DND-41 (cell line): ENCODE results near the gene XAB2.
A peak's percentile ranks its signal among the peaks of the same experiment; 100 is the strongest.

Experiments
- ATAC-seq: fragments of 200-7000 bp; cut with Tn5 transposase; 3 replicates; pipeline ENCODE4 v1.9.1; 2021; ENCODE audit warnings: low read depth; ENCODE audit not compliant: insufficient read depth
- DNase-seq: peaks from one replicate; pipeline ENCODE4 v3.0.0-alpha.2; 2020
- H2AFZ ChIP-seq: 2 replicates; pipeline ENCODE4 v1.6.0; 2012; ENCODE audit warnings: low read depth, low read length
- H3K27ac ChIP-seq: 2 replicates; pipeline ENCODE4 v1.5.1; 2012; ENCODE audit warnings: low read length, inconsistent platforms
- H3K27me3 ChIP-seq: fragments of 200-600 bp; sonication (generic); 2 replicates; pipeline ENCODE4 v1.6.0; 2012; ENCODE audit warnings: low read length, mild to moderate bottlenecking, inconsistent platforms; ENCODE audit not compliant: insufficient read depth, poor library complexity
- H3K36me3 ChIP-seq: 2 replicates; pipeline ENCODE4 v1.5.1; 2012; ENCODE audit warnings: low read length, inconsistent platforms; ENCODE audit not compliant: insufficient read depth
- H3K4me1 ChIP-seq: 2 replicates; pipeline ENCODE4 v1.5.1; 2012; ENCODE audit warnings: mild to moderate bottlenecking, low read length; ENCODE audit not compliant: insufficient read depth
- H3K4me2 ChIP-seq: 2 replicates; pipeline ENCODE4 v1.6.0; 2012; ENCODE audit warnings: mild to moderate bottlenecking, moderate library complexity, low read length, inconsistent platforms; ENCODE audit not compliant: insufficient read depth
- H3K4me3 ChIP-seq, 2 experiments: fragments of 200-600 bp in 1 of 2; shearing (Covaris generic) in 1 of 2; 2 replicates each; pipeline ENCODE4 v1.5.1; 2012 to 2016; ENCODE audit warnings: inconsistent platforms in 2 of 2, low read length in 2 of 2, mild to moderate bottlenecking in 2 of 2, low read depth in 1 of 2, moderate library complexity in 1 of 2
- H3K79me2 ChIP-seq: 2 replicates; pipeline ENCODE4 v1.6.0; 2012; ENCODE audit warnings: low read length, inconsistent platforms; ENCODE audit not compliant: insufficient read depth
- H3K9ac ChIP-seq: 2 replicates; pipeline ENCODE4 v1.6.0; 2012; ENCODE audit warnings: low read depth, mild to moderate bottlenecking, inconsistent platforms, low read length, moderate library complexity
- H3K9me3 ChIP-seq: 2 replicates; pipeline ENCODE4 v1.5.1; 2012; ENCODE audit warnings: low read length, moderate library complexity, mild to moderate bottlenecking, inconsistent platforms; ENCODE audit not compliant: insufficient read depth, severe bottlenecking
- H4K20me1 ChIP-seq: 2 replicates; pipeline ENCODE4 v1.6.0; 2012; ENCODE audit warnings: low read length; ENCODE audit not compliant: insufficient read depth
- CTCF ChIP-seq: IDR thresholded peaks from 2 replicates; pipeline ENCODE4 v1.5.1; 2012; ENCODE audit warnings: borderline replicate concordance, low read length, moderate library complexity, mild to moderate bottlenecking; ENCODE audit not compliant: poor library complexity, severe bottlenecking; ENCODE audit errors: extremely low read depth
- EZH2 ChIP-seq: IDR thresholded peaks from 3 replicates; pipeline ENCODE4 v1.6.1; 2012; ENCODE audit warnings: borderline replicate concordance, low read depth, mild to moderate bottlenecking, moderate library complexity, low read length, inconsistent platforms; ENCODE audit not compliant: severe bottlenecking

XAB2 gene

GRCh38 chr19:7676376-7676775 is 47.0 kb upstream of the XAB2 start:
- ATAC-seq (no peak), DNase-seq (no peak)
- Histone ChIP-seq H3K79me2 (peaks cover 7% of the 10 kb centered on the region), H3K27me3 (no peaks in the 10 kb centered on the region), H4K20me1 (no peaks in the 10 kb centered on the region), H3K9me3 (no peaks in the 10 kb centered on the region), H2AFZ (no peak overlapping the region), H3K4me1 (peaks cover 29% of the 10 kb centered on the region), H3K27ac (no peak overlapping the region), H3K9ac (no peak overlapping the region), H3K36me3 (no peaks in the 10 kb centered on the region; the same call in 1 of the 2 replicates), H3K4me2 (no peak overlapping the region), H3K4me3 (no peak overlapping the region)
- TF ChIP-seq CTCF (no peak), EZH2 (no peak)

DNA sequence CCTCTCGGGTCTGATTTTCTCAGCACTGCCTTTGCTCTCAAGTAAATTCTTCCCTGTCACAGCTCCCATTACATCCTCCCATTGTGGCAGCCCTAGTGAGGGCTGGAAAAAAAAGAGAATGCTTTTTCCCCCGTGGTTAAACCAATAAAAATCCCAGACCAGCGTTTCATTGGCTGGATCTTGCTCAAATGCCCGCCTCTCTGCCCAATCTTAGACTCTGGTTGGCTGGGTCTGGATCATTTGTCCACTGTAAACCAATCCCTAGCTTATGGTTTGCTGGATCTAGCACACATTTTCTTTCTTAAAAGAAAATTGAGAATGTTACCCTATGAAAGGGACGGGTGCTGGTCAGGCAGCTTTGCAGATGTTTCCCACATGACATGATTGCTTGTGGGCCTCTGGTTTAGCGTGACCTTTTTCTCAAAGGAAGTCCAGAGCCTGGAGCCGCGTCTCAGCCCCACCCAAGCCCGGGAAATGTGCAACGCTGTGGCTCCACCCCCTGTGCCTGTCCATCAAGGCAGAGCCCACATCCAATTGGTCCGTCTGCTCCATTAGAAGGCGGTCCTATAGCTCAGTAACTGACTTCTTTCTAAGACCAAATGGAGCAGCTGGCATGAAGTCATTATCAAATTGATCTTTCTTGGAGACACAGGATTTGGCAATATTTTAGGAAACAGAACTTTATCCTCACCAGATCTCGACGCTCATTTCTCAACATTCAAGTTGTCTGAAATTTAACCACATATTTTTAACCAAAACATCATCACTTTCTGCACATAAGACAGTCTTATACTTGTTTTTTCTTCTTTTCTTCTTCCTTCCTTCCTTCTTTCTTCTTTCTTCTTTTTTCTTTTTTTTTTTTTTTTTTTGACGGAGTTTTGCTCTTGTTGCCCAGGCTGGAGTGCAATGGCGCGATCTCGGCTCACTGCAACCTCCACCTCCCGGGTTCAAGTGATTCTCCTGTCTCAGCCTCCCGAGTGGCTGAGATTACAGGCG is 45.0 kb upstream of the XAB2 start:
- Histone ChIP-seq H3K4me3 (no peak overlapping the region), H3K27me3 (no peaks in the 10 kb centered on the region), H3K4me1 (peaks cover 18% of the 10 kb centered on the region), H3K79me2 (no peaks in the 10 kb centered on the region), H3K4me2 (no peak overlapping the region), H2AFZ (no peak overlapping the region), H3K27ac (no peak overlapping the region), H4K20me1 (no peaks in the 10 kb centered on the region), H3K9ac (no peak overlapping the region), H3K36me3 (no peaks in the 10 kb centered on the region), H3K9me3 (no peaks in the 10 kb centered on the region)
- no peak for TF ChIP-seq EZH2
- TF ChIP-seq CTCF = no peak
- DNase-seq (peak; percentile 70), ATAC-seq (peak; percentile 80)

GRCh38 chr19:7672522-7672921 is 43.2 kb upstream of the XAB2 start:
- H3K4me3 ChIP-seq = no peak overlapping the region
- H3K36me3 ChIP-seq = no peaks in the 10 kb centered on the region
- no peak overlapping the region for H3K9ac ChIP-seq
- no peaks in the 10 kb centered on the region for H3K79me2 ChIP-seq
- H4K20me1 ChIP-seq = no peaks in the 10 kb centered on the region
- TF ChIP-seq EZH2 (no peak), CTCF (no peak)
- peaks cover 14% of the 10 kb centered on the region for H3K4me1 ChIP-seq
- H2AFZ ChIP-seq = no peak overlapping the region
- no peak for ATAC-seq
- H3K27me3 ChIP-seq = no peaks in the 10 kb centered on the region
- no peak overlapping the region for H3K27ac ChIP-seq
- no peak overlapping the region for H3K4me2 ChIP-seq
- no peaks in the 10 kb centered on the region for H3K9me3 ChIP-seq
- no peak for DNase-seq

DNA sequence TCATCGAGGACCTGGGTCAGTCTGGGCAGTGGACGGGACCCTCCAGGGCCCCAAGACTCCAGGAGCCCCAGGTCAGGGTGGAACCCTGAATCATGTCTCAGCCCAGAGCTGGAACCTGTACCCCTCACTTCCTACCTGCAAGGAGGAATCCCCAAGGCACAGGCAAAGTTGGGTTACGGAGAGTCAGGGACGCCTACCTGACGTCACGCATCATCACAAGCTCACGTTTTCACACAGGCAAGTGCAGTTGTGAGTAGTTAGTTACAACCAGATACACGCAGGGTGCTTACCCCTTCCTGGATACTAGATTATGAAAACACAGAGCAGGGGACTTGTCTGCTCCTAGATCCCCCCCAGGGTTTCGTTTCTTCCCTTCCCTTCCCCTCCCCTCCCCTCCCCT is 41.4 kb upstream of the XAB2 start:
- Histone ChIP-seq H3K27me3 (no peaks in the 10 kb centered on the region), H3K9me3 (no peaks in the 10 kb centered on the region), H3K9ac (no peak overlapping the region), H3K79me2 (no peaks in the 10 kb centered on the region), H3K36me3 (no peaks in the 10 kb centered on the region), H3K4me2 (no peak overlapping the region), H2AFZ (no peak overlapping the region), H3K4me1 (peaks cover 11% of the 10 kb centered on the region), H4K20me1 (no peaks in the 10 kb centered on the region), H3K27ac (no peak overlapping the region), H3K4me3 (no peak overlapping the region)
- DNase-seq = no peak
- ATAC-seq = no peak
- TF ChIP-seq CTCF = no peak
- TF ChIP-seq EZH2 = no peak
